Epithelial cell of proximal tubule (primary cell): ENCODE results near the gene DRC7. TPM values are rescaled to one million over a fixed set of nuclear protein-coding genes. Genes with fewer than 3 reads are reported as not detected.
"Not testable (repeated sequence)": the region's sequence is repeated elsewhere in the genome, so short reads cannot be mapped to it uniquely, and the experiment has no call there.

Experiments
- DNase-seq: peaks from one replicate; pipeline ENCODE4 v3.0.0-alpha.2; 2011; ENCODE audit warnings: low read depth
- H3K4me3 ChIP-seq: 2 replicates; pipeline ENCODE4 v1.5.1; 2011; ENCODE audit warnings: low read depth, mild to moderate bottlenecking, low read length
- total RNA-seq: library from RNA; depleted of rRNA; stranded (reverse); fragments of >200 nt; gene quantifications from 2 replicates; pipeline ENCODE4 v1.2.3, GENCODE V29; 2015
- TF ChIP-seq, protein P1 (sequence below): conservative IDR thresholded peaks from 2 replicates; pipeline ENCODE4 v1.5.1; 2012; ENCODE audit warnings: low read depth, mild to moderate bottlenecking, low read length

The DRC7 gene
- total RNA-seq, 1 donor from 2014 or later, result not detected

DNA sequence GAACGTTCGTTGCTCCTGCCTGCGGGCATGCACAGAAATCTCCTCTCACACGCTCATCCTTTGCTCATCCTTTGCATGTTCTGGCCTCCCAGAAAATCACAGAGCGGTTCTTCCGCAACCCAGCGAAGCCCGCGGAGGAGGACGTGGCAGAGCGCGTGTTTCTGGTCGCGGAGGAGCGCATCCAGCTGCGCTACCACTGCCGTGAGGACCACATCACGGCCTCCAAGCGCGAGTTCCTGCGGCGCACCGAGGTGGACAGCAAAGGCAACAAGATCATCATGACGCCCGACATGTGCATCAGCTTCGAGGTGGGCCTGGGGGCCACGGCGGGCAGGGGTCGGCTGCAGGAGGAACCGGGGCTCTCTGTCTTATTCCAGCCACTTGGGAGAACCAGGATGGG is 31.4 kb downstream of the DRC7 start:
- no peak for DNase-seq
- no peak overlapping the region for H3K4me3 ChIP-seq
- TF ChIP-seq, protein P1, sequence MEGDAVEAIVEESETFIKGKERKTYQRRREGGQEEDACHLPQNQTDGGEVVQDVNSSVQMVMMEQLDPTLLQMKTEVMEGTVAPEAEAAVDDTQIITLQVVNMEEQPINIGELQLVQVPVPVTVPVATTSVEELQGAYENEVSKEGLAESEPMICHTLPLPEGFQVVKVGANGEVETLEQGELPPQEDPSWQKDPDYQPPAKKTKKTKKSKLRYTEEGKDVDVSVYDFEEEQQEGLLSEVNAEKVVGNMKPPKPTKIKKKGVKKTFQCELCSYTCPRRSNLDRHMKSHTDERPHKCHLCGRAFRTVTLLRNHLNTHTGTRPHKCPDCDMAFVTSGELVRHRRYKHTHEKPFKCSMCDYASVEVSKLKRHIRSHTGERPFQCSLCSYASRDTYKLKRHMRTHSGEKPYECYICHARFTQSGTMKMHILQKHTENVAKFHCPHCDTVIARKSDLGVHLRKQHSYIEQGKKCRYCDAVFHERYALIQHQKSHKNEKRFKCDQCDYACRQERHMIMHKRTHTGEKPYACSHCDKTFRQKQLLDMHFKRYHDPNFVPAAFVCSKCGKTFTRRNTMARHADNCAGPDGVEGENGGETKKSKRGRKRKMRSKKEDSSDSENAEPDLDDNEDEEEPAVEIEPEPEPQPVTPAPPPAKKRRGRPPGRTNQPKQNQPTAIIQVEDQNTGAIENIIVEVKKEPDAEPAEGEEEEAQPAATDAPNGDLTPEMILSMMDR, result no peak

DNA sequence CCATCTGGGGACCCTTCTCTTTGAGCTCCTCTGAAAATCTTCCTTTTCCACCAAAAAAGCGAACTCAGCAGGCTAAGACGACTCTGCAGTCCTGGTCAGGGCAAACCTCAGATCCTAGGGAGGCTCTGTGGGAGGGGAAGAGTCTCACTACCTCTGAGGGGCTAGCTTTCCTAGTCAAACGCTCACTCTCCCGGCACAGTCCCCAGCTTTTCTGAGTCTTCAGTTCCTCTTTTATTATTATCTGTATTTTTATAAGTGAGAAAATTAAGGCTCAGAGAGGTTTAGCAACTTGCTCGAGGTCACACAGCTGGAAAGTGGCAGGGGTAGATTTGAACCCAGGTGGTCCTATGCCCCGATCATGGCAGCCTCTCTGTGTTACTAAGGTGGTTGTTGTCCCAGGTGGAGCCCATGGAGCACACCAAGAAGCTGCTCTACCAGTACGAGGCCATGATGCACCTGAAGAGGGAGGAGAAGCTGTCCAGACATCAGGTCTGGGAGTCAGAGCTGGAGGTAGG is 31.9 kb downstream of the DRC7 start:
- DNase-seq, result no peak
- TF ChIP-seq, protein P1, result no peak
- H3K4me3 ChIP-seq, result no peak overlapping the region

DNA sequence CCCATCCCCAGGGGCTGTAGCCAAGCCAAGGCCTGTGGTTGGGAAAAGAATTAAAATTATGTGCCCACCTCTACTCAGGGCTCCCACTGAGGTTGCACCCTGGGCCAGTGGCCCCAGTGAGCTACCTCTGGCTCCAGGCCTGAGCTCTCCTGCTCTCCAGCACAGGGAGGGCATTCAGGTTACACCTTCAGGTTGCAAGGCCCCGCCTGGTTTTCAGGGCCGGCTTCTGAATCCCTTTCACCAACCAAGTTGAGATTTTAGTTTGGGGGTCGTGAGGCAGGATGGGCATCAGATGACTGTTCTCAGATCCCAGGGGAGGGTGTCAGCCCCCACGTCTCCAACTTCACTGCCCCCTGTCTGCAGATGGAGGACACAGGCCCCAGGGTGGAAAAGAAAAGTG is 33.0 kb downstream of the DRC7 start:
- no peak for DNase-seq
- no peak overlapping the region for H3K4me3 ChIP-seq
- TF ChIP-seq, protein P1, result peak; percentile 14

DNA sequence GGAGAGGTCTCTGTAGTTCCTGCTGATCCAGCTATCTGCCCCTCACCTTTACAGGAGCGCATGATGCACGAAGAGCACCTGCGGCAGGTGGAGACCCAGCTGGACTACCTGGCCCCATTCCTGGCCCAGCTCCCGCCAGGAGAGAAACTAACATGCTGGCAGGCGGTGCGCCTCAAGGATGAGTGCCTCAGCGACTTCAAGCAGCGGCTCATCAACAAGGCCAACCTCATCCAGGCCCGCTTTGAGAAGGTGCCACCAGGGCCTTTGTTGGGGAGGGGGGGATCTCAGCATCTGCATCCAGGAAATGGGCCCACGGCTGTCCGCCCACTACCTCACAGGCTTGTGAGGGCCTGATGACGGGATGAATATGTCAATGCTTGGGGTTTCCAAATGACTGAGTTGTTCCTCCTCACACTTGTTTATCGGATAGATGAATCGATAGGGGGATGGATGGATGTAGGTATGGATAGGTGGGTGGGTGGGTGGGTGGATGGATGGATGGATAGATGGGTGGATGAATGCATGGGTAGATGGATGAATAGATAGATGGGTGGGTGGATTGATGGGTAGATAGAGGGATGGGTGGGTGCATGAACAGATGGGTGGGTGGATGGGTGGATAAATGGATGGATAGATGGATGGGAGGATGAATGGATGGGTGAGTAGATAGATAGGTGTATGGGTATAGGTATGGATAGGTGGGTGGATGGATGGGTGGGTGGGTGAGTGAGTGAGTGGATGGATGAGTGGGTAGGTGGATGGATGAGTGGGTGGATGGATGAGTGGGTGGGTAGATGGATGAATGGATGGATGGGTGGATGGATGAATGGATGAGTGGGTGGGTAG is 34.0 kb downstream of the DRC7 start:
- DNase-seq, result no peak
- TF ChIP-seq, protein P1, result no peak
- H3K4me3 ChIP-seq, result no peak overlapping the region

DNA sequence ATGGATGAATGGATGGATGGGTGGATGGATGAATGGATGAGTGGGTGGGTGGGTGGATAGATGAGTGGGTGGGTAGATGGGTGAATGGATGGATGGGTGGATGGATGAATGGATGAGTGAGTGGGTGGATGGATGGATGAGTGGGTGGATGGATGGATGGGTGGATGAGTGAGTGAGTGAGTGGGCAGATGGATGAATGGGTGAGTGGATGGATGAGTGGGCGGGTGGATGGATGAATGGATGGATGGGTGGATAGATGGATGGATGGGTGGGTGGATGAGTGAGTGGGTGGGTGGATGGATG is 34.5 kb downstream of the DRC7 start:
- TF ChIP-seq, protein P1, result no peak
- H3K4me3 ChIP-seq, result no peak overlapping the region
- DNase-seq, result no peak

DNA sequence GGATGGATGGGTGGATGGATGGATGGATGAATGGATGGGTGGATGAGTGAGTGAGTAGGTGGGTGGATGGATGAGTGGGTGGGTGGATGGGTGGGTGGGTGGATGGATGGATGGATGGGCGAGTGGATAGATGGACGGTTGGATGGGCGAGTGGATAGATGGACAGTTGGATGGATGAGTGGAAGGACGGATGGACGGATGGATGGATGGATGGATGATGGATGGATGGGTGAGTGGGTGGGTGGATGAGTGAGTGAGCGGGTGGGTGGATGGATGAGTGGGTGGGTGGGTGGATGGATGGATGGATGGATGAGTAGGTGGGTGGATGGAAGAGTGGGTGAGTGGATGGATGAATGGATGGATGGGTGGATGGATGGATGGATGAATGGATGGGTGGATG is 35.2 kb downstream of the DRC7 start:
- not testable (repeated sequence) for DNase-seq, H3K4me3 ChIP-seq

DNA sequence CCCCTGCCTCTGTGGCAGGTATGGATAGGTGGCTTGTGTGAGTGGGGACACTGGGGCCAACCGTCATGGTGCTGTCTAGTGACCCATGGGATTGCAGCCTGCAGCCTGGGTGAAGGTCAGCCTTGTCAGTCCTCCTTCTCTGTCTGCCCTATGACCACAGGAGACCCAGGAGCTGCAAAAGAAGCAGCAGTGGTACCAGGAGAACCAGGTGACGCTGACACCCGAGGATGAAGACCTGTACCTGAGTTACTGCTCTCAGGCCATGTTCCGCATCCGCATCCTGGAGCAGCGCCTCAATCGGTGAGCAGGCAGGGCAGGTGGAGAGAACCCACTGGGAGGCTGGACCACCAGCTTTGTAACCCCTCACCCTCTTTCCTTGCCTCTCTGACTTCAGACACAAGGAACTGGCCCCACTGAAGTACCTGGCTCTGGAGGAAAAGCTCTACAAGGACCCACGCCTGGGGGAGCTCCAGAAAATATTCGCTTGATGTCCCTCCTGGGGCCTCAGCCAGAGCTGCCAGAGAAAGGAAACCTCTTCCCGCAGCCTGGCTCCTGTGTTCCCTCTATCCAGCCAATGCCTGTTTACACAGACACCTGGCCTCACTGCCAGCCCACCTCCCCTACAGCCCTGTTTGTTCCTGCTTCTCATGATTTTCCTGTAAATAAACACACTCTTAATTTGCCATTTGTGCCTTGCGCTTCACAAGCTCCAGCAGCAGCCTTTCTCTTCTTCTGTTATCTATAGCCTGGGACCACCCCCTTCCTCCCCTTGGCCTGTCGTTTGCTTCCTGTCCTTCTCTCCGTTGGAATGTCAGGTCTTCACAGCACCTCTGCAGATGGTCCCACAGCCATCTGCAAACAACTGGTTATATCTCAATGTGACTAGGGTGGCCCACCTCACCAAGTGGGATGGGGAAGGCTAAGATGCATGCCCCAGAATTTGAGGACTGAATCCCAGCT is 36.4 kb downstream of the DRC7 start:
- no peak overlapping the region for H3K4me3 ChIP-seq
- TF ChIP-seq, protein P1, result no peak
- DNase-seq, result no peak
